HG02678 (cell line): ENCODE measurements around the gene SCCPDH.
A peak's percentile ranks its signal among the peaks of the same experiment; 100 is the strongest.
"Not testable (repeated sequence)": the region's sequence is repeated elsewhere in the genome, so short reads cannot be mapped to it uniquely, and the experiment has no call there.

Experiments
- ATAC-seq: cut with Tn5 transposase; IDR thresholded peaks from one replicate; pipeline ENCODE4 v1.9.1; 2021; ENCODE audit warnings: mild to moderate bottlenecking, moderate library complexity; ENCODE audit not compliant: unreplicated experiment

SCCPDH gene, protein sequence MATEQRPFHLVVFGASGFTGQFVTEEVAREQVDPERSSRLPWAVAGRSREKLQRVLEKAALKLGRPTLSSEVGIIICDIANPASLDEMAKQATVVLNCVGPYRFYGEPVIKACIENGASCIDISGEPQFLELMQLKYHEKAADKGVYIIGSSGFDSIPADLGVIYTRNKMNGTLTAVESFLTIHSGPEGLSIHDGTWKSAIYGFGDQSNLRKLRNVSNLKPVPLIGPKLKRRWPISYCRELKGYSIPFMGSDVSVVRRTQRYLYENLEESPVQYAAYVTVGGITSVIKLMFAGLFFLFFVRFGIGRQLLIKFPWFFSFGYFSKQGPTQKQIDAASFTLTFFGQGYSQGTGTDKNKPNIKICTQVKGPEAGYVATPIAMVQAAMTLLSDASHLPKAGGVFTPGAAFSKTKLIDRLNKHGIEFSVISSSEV

DNA sequence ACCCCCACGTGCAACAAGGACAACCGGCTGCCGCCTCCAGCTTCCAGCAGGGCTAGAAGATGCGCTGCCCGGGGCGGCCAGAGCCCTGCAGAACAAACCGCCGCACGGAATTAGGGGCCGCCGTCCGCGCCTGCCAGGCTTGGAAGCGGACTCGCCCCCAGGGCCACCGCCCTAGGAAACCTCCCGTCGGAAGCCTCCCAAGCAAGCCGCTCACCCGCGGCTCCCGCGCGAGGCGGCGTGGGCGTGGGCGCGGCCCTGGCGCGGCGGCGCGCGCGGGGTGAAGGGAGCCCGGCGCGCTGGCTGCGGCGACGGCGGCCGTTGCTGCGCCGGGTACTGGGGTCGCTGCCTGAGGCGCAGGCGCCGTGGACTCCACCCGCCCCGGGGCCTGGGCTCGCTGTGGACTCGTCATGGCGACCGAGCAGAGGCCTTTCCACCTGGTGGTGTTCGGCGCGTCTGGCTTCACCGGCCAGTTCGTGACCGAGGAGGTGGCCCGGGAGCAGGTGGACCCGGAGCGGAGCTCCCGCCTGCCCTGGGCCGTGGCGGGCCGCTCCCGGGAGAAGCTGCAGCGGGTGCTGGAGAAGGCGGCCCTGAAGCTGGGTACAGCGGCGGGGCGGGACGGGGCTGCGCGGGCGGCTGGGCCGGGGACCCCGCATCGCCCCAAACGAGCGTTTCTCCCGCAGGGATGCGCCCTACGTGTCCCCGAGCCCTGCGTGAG, at the start of gene SCCPDH:
SCCPDH (plus strand) TSS at position 394 of the 715 bp plus-strand sequence; CDS start at position 408, 14 bp downstream.
- peak; percentile 95 for ATAC-seq

DNA sequence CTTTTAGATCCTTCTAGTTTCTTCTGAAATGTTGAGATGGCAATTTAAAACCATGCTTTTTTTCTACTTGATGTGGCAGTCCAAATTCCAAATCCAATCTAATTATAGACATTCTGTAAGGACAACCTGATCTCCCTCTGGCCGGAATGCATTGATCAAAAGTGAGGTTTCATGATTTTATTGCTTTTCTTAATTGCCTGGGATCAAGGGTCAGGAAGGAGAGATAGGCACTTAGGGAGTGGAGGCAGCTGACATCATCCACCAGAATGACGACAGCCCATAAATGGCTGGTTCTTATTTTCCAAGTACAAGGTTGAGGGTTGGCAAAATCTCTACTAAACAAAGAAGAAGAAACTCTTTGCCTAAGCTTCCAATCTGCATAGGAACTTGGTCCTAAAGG, 46.4 kb upstream of the SCCPDH start:
- ATAC-seq = no peak

DNA sequence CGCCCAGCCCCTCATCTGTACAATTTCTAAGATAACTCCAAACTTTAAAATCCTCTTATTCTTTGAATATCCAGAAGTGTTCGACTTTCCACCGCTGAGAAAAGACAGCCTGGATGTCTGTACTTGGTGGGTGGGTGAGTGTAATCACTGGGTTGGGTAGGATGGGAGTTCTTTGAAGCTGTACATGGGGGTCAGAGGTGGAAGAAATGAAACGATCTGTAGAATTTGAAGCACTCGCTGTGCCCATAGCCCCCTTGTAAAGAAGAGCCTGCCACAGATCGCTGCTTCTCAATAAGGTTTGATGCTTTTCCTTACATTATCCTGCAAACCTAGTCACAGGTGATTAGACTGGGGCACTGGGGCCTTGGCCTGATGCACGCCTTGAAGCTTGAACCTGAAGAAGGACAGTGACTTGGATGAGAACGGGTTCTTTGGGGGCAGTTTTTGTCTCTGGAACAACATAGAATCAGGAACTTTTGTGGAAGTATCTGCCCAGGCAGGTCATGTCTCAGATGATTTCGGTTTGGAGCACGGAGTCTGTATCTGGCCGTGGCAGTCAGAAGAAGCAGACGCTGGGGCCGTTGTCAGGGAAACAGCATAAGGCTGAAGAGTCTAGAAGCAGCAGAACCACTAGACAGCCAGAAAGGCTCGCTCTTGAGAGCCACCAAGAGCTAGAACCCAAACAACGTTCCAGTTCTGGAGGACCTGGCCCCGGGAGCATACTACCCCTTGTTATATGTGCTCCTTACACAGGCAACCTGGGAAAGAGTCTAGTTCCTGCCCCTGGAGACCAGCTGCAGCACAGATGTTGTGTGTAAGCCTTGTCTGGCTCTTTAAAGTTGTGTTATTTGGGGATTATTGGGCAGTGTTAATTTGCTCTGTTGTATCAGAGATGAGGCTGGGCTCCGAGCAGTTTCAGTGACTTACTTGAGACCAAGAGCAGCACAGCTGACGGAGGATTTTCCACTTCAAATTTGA, 45.1 kb upstream of the SCCPDH start:
- no peak for ATAC-seq

DNA sequence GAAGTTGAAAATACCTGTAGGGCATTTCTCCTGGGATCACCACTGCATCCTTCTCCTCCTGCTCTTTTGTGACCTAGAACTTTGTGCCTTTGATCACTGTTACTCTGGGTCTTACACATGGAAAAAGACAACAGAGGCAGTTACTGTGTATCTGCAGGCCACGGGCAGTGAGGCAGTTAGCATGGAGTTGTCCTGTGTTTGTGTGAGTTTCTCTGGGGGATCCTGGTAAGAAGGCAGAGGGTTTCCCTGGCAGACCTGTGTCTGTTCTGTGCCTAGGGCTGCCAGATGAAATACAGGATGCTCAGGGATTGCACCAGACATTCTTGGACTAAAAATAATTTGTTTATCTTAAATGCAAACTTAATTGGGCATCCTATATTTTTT, 44.4 kb upstream of the SCCPDH start:
- no peak for ATAC-seq

DNA sequence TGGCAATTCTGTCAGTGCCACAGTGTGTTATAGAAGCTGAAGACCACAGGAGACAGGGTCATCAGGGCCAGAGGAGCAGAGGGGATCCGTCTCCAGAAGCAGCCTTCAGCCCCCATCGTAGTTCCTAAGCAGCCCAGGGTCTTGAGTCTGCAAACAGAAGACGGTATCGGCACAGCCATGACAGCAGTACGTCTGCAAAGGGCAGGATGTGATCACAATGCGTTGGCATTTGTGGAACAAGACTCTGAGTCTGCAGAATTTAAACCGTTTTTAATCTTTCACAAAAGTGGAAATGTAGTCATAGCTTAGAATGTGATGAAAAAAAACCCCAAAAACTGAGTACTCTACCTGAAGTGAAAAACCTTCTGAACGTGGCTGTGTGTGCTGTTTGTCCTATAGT, 44.0 kb upstream of the SCCPDH start:
- ATAC-seq = no peak

DNA sequence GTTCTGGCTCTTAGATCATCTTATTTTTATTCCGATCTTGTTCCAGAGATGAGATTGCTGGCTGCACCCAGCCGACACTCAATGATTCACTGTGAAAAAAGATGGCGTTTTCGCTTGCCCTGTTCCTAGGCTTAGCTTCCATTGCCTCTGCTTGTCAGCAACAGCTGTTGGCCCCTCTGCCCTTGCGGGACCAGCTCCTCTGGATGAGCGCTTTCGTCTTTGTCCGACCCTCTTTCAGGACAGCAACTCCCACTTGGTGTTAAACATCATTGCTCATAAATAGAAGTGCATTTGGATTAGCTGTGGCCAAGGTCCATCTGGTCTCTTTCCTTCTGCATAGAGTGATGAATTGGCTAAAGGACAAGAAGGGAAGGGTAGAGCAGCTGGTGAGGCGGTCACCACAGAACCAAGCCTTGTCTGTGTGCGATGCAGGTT, 43.5 kb upstream of the SCCPDH start:
- ATAC-seq = no peak

DNA sequence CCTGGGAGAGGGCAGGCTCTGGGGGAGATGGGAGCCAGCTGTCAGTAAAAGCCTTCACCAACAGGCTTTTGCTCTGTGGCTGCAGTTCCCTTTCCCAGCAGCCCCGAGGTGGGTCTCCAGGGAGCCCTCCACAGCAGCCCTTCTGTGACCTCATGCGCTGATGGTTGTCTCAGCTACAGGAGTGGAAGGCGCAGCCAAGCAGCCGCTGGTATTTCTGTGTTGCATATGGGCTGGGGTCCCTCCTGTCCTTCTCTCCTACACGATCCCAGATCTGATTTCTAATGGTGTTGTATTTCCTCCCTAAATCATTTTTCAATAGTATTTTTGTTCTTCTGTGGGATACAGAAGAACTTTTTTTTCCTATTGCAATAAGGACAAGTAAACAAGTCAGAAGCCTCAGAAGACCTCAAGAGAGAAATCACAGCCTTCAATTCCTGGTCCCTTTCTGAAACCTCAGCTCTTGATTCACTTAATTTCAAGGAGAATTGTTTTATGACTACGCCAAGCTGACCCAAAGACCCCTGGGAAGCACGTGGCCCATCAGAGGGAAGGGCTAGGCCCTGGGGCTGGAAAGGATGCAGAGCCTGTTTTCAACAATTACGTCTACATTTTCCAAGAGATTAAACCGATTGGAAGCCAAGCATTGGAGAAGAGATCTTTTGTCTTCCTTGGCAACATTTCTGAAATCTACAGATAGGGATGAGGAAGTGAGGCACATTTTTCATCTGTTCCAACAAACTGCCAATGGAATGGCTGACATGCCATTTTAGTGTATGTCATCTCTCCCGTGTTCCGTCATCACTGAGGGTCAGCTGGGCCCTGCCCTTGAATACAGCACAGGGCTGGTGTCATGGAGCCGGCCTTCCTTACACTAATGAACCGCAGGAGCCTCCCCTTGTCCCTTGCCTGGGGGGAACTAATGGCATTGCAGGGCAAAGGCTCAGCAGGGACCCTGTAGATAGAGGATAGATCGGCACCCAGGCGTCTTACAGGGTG, 42.0 kb upstream of the SCCPDH start:
- no peak for ATAC-seq

DNA sequence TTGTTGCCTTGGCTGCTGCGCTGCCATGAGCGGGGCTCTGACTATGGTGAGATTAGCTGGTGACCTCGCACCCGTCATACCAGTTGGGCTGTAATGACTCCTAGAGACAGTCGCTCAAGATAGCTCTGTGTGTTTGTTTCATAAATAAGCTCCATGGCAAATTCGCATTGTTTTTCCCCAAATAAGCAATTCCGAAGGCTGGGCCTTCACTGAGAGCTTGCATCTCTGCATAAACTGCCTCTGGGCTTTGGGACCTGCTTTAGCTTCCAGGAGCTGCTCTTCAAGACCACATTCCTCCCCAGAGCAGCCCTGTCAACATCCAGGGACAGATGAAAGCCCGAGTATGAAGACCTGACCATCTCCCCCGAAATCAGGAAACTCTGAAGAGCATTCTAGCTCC, 40.7 kb upstream of the SCCPDH start:
- no peak for ATAC-seq

DNA sequence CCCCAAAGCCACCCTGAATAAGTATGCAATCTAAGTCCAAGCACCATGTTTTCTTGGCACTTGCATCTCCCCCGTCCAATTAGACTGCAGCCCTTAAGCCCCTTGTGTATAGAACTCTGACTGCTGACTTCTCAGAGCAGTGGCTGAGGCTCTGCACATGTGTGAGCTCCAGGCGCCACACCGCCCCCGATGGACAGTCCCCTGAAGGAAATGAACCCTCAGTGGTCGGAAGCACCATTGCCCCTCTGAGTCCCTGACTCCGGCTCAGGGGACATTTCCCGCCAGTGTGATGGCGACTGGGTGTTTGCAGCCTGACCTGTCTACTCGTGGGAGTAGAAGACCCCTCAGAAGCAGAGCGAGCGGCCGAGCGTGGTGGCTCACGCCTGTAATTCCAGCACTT, 37.2 kb upstream of the SCCPDH start:
- no peak for ATAC-seq

DNA sequence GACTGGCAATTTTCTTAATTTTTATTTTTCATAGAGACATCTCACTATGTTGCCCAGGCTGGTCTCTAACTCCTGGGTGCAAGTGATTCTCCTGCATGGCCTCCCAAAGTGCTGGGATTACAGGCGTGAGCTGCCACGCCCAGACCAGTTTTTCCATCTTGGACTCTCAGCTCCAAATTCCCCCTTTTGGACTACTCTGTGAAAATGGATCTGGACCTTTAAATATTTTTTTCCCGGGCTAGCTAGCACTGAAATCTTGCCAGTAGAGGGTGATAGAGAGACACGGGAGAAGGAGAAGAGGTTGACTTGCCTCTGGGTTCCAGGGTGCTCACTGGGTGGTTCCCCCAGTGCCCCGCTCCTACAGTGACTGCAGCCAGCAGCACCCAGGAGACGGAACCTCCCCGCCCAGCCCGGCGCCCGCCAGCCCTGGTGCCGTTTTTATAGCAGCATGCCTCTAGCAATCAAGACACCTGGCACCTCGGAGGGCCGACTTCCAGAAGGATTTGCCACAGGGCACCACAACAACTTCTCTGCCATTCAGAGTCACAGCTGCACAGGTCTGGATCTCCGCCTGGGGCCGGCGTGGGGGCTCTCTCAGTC, 34.7 kb upstream of the SCCPDH start:
- ATAC-seq = peak; percentile 98

DNA sequence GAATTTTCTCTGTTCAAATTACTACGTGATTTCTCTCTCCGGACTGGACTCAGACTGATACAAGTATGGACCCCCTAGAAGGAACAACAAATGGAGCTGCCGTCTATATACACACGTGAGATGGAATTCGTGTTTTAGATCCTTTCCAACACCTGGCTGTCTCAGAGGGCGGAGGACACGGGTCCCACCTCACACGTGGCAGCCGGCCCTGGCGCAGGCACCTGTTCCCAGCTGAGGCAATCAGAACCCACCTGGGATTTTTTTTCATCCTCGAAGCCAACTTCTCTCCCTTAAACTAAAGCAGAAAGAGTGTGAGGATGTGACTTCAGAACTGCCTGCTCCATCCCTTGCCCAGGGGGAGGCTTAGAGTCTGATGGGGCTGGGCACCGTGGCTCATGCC, 34.1 kb upstream of the SCCPDH start:
- ATAC-seq = no peak

DNA sequence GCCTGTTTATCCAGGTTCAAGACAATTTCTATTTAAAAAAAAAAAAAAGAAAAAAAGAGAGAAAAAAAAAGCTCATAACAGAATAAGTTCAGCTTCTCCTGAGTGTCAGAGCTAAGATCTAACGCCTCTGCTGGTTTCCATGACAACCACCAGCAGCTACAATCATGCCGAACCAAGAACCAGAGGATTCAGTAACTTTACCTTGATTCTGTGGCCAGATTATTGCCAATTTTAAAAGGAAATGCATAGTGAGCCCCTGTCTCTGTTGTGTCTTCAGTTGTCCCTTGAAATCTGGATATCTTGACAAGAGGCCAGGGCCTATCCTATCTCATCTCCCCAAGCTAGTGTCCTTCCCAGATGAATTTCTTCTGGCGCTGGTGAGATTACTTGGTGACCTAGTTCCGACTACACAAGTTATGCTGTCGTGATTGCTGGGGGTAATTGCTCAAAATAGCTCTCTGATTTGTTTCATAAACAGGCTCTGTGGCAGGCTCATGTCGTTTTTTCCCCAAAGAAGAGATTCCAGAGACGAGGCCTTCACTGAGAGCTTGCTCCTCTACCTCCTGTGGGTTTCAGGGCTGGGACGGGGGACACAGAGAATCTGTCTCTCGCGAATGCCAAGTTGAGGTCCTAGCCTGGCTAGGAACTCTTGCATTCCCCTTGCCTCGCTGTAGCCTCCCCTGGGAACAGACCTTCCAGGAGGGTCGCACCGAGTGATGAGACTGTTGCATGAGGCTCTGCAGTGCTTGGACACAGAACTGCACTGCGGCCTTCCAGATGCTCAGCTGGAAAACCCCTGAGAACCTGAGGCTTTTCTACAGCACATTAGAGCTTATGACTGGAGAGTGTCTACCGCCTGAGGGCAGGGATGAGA, 32.4 kb upstream of the SCCPDH start:
- no peak for ATAC-seq

DNA sequence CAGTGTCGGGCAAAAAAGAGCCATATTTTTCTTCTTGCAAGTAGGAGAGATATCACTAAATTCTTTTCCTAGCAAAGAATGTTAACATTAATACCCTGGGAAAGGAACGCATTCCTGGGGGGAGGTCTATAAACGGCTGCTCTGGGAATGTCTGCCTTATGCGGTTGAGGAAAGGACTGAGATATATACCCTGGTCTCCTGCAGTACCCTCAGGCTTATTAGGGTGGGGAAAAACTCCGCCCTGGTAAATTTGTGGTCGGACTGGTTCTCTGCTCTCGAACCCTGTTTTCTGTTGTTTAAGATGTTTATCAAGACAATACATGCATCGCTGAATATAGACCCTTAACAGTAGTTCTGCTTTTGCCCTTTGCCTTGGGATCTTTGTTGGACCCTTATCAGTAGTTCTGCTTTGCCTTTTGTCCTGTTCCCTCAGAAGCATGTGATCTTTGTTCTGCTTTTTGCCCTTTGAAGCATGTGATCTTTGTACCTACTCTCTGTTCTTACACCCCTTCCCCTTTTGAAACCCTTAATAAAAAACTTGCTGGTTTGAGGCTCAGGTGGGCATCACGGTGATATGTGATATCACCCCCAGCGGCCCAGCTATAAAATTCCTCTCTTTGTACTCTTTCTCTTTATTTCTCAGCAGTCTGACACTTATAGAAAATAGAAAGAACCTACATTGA, 29.9 kb upstream of the SCCPDH start:
- ATAC-seq = not testable (repeated sequence)

DNA sequence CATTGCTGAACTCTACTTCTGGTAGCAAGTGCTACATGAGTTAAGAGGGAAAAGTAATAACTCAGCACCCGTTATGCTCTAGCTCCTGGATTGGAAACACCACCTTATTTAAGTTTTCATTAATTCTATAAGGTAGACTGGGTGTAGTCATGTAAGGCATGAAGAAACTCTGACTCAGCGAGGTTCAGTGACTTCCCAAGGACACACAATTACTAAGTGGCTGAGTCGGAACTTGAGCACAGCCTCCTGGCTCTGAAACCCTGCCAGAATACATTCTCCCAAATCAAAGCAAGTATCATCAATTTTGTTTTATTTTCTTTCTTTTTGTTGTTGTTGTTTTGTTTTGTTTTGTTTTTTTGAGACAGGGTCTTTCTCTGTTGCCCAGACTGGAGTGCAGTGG, 29.1 kb upstream of the SCCPDH start:
- ATAC-seq = no peak

DNA sequence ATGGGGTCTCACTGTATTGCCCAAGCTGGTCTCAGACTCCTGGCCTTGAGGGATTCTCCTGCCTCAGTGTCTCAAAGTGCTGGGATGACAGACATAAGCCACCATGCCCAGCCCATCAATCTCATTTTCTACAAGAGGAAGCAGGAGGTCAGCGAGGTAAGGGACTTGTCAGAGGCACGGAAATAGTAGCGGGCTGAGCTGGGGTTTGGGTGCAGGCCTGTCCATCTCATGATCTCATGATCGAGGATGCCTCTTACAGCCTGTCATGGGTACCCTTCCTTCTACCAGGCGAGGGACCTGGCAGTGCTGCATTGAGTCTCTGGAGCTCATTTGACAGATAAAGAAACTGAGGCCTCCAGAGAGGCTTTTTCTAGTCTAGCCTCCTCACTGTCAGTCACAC, 28.5 kb upstream of the SCCPDH start:
- ATAC-seq = no peak

DNA sequence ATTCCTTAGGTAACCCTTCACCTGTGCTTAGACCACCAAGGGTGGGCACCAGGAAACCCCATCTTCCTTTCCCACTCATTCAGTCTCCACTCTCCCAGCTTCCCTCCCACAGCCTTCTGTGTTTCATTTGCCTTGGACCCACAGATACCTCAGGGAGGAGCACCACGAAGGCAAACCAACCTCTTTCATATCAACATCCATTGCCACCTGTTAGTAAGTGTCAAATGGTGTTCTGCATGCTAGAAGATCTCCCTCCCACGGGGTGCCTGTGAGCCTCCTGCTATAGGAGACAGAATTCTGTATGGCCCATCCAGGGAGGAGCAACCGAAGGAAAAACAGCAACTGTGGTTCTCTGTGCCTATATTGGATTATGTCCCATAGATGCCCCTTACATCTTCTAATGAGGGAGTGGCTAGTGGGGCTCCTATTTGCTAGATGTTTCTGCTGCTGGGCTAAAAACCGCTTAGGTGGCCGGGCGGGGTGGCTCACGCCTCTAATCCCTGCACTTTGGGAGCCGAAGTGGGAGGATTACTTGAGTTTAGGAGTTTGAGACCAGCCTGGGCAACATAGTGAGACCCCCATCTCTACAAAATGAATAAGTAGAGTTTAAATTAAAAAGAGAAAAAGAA, 25.6 kb upstream of the SCCPDH start:
- no peak for ATAC-seq

DNA sequence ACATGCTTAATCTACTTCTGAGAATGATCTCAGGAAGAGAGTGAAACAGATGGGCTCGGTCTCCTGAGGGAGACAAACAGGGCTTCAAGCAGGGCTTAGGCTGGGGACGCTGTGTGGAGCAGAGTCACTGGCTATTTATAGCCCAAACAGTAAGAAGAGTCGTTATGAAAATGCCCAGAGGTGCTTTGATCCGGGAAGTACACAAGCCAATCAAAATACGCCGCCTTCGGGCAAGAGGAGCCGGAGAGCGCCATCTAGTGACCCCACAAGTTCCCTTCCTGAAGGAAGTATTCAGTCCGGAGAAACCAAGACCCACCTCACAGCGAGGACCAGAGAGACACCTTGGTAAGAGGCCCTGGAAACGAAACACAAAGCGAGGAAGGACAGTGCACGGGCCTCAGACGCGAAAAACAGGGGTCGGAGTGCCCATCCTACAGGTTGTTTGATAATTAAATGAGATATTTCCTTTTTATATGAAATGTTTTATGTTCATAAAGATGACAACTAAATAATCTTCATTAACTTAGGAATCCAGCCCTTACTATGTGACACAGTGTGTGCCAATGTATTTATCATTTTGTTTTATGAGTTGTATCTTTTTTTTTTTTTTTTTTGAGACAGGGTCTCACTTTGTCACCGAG, 25.0 kb upstream of the SCCPDH start:
- ATAC-seq = peak; percentile 97
